Stomach (tissue), 4 donors: ENCODE data around the gene SIRT4.

ENCODE experiments used
- EP300 ChIP-seq: sonication (generic); formaldehyde crosslinking; IDR thresholded peaks from one replicate; pipeline ENCODE4 v1.6.1; 2017; ENCODE audit warnings: antibody characterized with exemption
- POLR2AphosphoS5 ChIP-seq, 3 donors: sonication (generic); formaldehyde crosslinking; IDR thresholded peaks; one replicate each; pipeline ENCODE4 v1.6.1; 2016; ENCODE audit warnings: antibody characterized with exemption in 3 of 3
- TF ChIP-seq, protein P1 (sequence below), 7 experiments: fragments of 450-650 bp in 4 of 7; fragments of 200-600 bp in 3 of 7; sonication (generic) in 3 of 7; IDR thresholded peaks; one replicate each; pipeline ENCODE4 v1.5.1; 2016 to 2019; ENCODE audit warnings: antibody characterized with exemption in 7 of 7, control low read depth in 2 of 7, mild to moderate bottlenecking in 1 of 7

DNA sequence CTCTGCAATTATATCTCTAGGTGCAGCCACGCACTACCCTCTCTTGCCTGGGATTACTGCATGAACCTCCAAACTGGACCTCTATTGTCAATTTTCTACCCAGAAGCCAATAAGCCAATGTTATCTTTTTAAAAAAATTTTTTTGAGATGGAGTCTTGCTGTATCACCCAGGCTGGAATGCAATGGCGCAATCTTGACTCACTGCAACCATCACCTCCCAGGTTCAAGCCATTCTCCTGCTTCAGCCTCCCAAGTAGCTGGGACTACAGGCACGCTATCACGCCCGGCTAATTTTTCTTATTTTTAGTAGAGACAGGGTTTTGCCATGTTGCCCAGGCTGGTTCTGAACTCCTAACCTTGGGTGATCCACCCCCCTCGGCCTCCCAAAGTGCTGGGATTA, 25.4 kb upstream of the SIRT4 start:
- TF ChIP-seq, protein P1, sequence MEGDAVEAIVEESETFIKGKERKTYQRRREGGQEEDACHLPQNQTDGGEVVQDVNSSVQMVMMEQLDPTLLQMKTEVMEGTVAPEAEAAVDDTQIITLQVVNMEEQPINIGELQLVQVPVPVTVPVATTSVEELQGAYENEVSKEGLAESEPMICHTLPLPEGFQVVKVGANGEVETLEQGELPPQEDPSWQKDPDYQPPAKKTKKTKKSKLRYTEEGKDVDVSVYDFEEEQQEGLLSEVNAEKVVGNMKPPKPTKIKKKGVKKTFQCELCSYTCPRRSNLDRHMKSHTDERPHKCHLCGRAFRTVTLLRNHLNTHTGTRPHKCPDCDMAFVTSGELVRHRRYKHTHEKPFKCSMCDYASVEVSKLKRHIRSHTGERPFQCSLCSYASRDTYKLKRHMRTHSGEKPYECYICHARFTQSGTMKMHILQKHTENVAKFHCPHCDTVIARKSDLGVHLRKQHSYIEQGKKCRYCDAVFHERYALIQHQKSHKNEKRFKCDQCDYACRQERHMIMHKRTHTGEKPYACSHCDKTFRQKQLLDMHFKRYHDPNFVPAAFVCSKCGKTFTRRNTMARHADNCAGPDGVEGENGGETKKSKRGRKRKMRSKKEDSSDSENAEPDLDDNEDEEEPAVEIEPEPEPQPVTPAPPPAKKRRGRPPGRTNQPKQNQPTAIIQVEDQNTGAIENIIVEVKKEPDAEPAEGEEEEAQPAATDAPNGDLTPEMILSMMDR (IDR thresholded peaks at IDR 0.05), result no peak
- TF ChIP-seq POLR2AphosphoS5 (IDR thresholded peaks at IDR 0.05), result no peak
- no peak for TF ChIP-seq EP300
